ENCODE results near the gene LEPROT. TPM values are rescaled to one million over a fixed set of nuclear protein-coding genes. Genes with fewer than 3 reads are reported as not detected.

LEPROT gene
- total RNA-seq, 1 experiment from 2014 or later, result 25.7 TPM

DNA sequence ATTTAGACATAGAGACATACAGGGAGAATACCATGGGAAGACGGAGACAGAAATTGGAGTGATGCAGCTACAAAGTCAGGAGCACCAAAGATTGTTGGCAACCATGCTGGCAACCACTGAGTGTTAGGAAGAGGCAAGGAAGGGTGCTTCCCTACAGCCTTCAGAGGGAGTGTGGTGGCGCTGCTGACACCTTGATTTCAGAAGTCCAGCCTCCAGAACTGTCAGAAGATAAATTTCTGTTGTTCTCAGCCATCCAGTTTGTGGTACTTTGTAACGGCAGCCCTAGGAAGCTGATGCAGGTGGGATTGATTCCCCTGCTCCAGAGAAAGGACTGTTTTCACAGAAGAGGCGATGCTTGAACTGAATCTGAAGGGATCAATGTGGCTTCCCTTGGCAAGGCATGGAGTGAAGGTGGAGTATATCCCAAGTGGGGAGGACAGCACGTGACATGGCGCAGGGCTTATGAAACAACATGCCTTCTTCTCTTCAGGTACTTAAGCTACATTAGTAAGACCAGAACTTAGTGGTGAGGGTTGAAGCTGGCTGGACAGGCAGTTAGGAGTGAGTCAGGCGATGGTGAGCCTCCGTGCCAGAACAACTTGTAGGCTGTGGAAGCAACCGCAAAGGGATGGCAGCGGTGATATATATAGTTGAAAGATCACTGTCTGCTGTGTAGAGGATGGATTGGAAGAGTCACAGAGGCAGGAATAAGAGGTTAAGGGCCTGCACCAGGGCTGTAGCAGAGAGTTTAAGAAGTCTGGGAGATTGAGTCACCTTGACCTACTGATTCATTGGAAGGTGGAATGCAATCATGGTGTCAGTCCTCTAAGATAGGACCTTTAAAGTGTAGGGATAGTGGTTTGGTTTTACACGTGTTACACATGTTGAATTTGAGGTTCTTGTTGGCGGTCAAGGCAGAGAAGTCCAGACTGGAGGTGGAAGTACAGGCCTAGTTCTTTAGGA, 2.1 kb downstream of the LEPROT start:
- Histone ChIP-seq H4K20me1 (ENCODE audit: insufficient read depth) (no peaks in the 10 kb centered on the region), H3K4me1 (ENCODE audit: control insufficient read depth in 1 of 2, insufficient read depth in 2 of 2, low read length in 2 of 2) (peaks cover 32 to 64% of the 10 kb centered on the region in 2 experiments), H3K27me3 (ENCODE audit: insufficient read depth, low read length) (no peaks in the 10 kb centered on the region), H3K9ac (ENCODE audit: low read length) (no peak overlapping the region), H3K79me2 (ENCODE audit: insufficient read depth, low read length) (peaks cover 44% of the 10 kb centered on the region), H3K36me3 (ENCODE audit: control insufficient read depth in 1 of 2, insufficient read depth in 2 of 2, low read length in 2 of 2) (peaks cover 0 to 3% of the 10 kb centered on the region in 2 experiments; a peak in 1 of 4 replicates), H3K4me2 (ENCODE audit: low read length) (peak overlapping the region; percentile 87), H3K9me3 (ENCODE audit: control insufficient read depth in 1 of 2, insufficient read depth in 1 of 2, low read depth in 1 of 2, low read length in 2 of 2) (no peaks in the 10 kb centered on the region), H3K9me2 (ENCODE audit: insufficient read depth) (no peaks in the 10 kb centered on the region), H2AFZ (ENCODE audit: low read depth, low read length, poor library complexity, severe bottlenecking) (no peak overlapping the region), H3K4me3 (replicated peaks in 1 of 2; ENCODE audit: low read depth in 1 of 2, low read length in 2 of 2) (peak overlapping the region in 1 of 2 experiments; percentile 84; a peak in 2 of 4 replicates), H3K27ac (ENCODE audit: low read depth, low read length) (no peak overlapping the region)
- no peak for TF ChIP-seq TCF7L2 (IDR thresholded peaks at IDR 0.05; ENCODE audit: borderline replicate concordance, extremely low read depth, insufficient read depth, insufficient read length)
- TF ChIP-seq, protein P1, sequence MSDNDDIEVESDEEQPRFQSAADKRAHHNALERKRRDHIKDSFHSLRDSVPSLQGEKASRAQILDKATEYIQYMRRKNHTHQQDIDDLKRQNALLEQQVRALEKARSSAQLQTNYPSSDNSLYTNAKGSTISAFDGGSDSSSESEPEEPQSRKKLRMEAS (IDR thresholded peaks at IDR 0.05), result no peak
- no peak for TF ChIP-seq JUND (IDR thresholded peaks at IDR 0.05)
- no peak for TF ChIP-seq ZNF274 (IDR thresholded peaks at IDR 0.05; ENCODE audit: low read depth, low read length)
- no peak for TF ChIP-seq EZH2 (IDR thresholded peaks at IDR 0.05)
- TF ChIP-seq CBX3 (IDR thresholded peaks at IDR 0.05; ENCODE audit: low read depth), result no peak
- TF ChIP-seq CTCF (IDR thresholded peaks at IDR 0.05 in 2 of 3, conservative IDR thresholded peaks at IDR 0.05 in 1 of 3; ENCODE audit: borderline replicate concordance in 1 of 3, insufficient read depth in 1 of 3, low read depth in 2 of 3, low read length in 2 of 3), result no peak
- TF ChIP-seq REST (IDR thresholded peaks at IDR 0.05; ENCODE audit: low read depth), result no peak
- no peak for TF ChIP-seq SRF (IDR thresholded peaks at IDR 0.05; ENCODE audit: low read depth)
- no peak for TF ChIP-seq EZH2phosphoT487 (IDR thresholded peaks at IDR 0.05; ENCODE audit: borderline replicate concordance)
- no peak for TF ChIP-seq SP1 (IDR thresholded peaks at IDR 0.05; ENCODE audit: low read depth)
- no peak for TF ChIP-seq SIN3A (IDR thresholded peaks at IDR 0.05; ENCODE audit: low read depth)
- CTCF ChIA-PET, result no interaction called here
- ATAC-seq (no peak), DNase-seq (ENCODE audit: low read depth, low spot score) (no peak)
- intact Hi-C loops (cut with micrococcal nuclease), result loop anchor here (10.0 kb wide), 3 partner anchors 188 to 822 kb away; no protein-coding TSS in a partner anchor
- RAD21 ChIA-PET (ENCODE audit: low non-redundant PET in 1 of 2, low total read pairs in 2 of 2, uncharacterized antibody in 2 of 2, unreplicated experiment in 2 of 2), result no interaction called here
- no TSS peak for BruUV-seq (replicated peaks)
- POLR2A ChIA-PET, result no interaction called here
